HG03045 (cell line): Measurements from ENCODE around the gene GUCA1C.

Experiments used
- ATAC-seq: cut with Tn5 transposase; IDR thresholded peaks from one replicate; pipeline ENCODE4 v1.9.1; 2021; ENCODE audit warnings: mild to moderate bottlenecking, moderate library complexity; ENCODE audit not compliant: unreplicated experiment

GUCA1C gene

GRCh38 chr3:108914774-108915641 lies 38.7 kb downstream of the GUCA1C start:
- ATAC-seq, result peak; percentile 91

- ATAC-seq, result no peak
Measured at GRCh38 chr3:108909799-108910198, 43.9 kb downstream of the GUCA1C start.

DNA sequence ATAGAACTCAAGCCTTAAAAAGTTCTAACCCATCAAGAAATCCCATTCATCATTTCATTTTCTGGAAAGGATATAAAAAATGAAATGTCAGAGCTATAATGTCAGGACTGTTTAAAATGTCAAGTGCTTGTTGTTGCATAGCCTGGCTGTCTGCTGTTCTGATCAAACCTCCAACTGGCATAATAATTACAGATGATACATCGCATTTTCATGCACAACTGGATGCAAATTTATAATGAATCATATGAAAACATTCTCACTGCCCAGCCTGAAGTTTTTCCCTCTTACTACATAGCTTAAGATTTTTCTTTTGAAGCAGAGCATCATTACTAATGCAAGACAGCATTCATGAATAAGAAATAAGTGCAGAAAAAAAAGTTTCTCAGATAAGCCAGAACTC lies 46.5 kb downstream of the GUCA1C start:
- no peak for ATAC-seq

DNA sequence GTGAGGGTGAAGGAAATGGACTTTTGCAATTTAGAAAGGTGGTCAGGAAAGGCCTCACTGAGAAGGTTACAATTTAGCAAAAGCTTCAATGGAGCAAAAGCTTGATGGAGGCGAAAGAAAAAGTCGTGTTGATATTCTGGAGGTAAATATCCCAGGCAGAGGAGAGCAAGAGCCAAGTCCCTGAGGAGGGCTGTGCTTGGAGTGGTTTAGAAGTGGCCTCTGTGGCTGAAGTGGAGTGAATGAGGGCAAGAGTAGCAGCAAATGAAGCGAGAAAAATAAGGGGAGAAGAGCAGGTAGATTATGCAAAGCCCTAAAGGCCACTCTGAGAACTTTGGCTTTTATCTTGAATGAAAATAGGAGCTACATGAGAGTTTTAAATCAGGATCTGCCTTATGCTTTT lies 54.1 kb downstream of the GUCA1C start:
- ATAC-seq, result no peak

DNA sequence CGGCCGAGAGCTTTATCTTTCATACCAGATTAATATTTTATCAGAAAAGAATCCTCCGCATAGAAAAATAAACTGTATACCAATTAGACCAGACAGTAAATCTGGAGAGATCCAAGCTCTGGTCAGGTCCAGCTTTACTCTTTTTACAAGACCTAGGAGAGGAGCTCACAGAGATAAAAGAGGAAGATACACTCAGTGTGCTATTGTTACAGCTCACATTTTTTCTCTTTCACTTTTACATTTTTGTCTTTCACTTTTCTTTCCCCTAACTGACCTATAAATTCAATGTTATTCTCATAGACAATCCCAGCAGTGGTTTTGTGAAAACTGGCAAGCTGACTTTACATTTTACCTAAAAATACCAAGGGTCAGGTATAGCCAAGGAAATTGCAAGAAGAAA lies 55.8 kb downstream of the GUCA1C start:
- no peak for ATAC-seq

DNA sequence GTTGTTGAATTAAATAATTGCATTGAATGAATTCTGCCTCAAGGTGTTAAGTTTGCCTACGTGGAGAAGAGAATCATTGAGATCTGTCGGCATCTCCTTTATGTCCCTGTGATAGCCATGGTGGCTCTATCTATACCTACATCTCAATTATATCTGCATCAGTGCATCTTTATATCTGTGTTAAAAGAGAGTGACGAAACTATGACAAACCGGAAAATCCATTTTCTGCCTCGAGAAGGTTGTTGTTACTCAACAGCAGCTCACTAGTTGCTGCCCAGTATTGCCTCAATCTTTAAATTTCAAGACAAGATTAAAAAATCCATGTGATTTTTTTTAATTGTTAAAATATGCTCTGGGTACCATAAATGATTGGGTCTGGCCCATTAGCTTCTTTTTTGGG lies 58.7 kb downstream of the GUCA1C start:
- no peak for ATAC-seq

DNA sequence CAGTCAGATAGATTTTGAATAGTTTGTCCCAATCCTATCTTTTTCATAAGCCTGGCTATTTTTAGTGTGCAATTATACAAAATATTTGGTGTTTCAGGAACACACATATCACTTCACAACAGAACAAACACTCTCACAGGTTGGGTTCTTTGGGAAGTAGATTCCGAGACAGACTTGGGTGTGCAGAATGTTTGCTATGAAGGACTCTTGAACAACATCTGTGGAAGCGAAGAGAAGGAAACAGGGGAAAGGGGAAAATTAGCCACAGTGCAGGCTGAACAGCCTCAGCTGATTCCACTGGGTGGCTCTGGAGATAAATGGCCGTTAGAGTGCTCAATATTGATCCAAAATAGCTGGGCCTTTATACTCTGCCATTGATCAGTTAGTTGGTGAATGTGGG lies 61.8 kb downstream of the GUCA1C start:
- no peak for ATAC-seq

GRCh38 chr3:108887777-108888176 lies 65.9 kb downstream of the GUCA1C start:
- no peak for ATAC-seq

- ATAC-seq, result no peak
Measured at GRCh38 chr3:108887121-108887520, 66.6 kb downstream of the GUCA1C start.

DNA sequence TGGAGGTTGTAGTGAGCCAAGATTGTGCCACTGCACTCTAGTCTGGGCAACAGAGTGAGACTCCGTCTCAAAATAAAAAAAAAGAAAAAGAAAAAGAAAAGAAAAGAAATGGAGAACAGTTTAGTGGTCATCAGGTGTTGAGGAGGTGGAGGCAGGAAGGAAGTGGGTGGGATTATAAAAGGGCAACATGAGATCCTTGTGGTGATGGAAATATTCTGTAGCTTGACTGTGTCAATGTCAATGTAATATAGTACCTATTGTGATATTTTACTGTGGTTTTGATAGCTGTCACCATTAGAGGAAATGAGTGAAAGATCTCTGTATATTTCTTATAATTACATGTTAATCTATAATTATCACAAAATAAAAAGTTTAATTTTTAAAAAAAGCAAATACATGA lies 70.3 kb downstream of the GUCA1C start:
- ATAC-seq, result no peak

- no peak for ATAC-seq
Measured at GRCh38 chr3:108882762-108883161, 70.9 kb downstream of the GUCA1C start.

- ATAC-seq, result no peak
Measured at GRCh38 chr3:108879915-108880314, 73.8 kb downstream of the GUCA1C start.

DNA sequence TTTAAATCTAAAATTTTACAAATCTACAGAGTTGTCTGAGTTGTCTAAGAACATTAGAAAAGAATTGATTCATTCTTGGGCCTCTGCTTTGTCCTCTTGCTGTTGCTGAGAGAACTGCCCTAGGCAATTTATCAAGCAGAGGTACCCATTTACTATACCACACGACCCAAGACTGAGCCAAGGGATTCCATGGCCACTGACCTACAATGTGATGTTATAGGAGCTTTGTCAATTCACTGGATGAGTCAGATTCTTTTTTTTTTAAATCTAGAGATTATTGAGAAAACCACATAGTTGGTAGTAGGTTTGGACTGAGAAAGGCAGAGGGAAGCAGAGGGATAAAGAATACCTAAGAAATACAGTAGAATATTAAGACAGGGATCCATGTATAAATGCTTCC lies 75.8 kb downstream of the GUCA1C start:
- ATAC-seq, result no peak

- ATAC-seq, result no peak
Measured at GRCh38 chr3:108863799-108864135, 89.9 kb downstream of the GUCA1C start.

DNA sequence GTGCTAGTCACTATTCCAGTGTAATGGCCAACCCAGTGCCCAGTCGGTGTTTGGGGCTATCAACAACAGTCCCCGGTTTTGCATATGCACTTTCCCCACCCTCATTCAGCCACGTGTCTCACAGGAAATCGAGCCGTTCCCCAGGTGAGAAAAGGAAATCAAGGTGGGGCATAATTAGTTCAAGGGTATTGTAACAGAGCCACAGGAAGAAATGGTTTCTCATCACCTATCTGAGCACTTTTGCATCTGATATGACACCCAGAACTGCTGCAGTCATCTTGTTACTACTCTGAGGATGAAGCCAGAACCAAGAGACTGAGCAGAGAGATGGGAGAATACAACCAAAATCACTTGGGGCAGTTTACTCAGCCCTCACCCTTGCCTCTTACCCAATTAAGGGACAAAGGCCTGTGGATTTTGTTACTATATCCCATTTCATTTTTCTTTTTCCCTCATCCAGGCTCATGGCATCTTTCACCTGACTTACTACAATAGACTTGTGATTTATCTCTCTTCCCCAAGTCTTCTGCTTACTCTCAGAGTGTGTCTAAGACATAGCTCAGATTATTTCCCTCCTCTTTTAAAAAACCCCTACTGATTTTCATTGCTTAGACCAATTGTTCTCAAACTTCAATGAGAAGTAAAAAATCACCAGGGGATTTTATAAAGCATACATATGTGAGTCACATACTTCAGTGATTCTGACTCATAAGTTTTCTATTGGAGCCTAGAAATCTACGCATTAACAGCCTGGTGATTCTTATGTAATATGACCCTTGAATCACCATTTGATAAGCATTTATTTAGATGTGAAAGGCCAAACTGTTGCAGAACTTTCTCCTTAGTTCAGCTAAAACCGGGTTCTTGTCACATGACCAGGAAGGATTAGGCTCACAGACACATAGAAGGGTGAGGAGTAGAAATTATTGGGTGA lies 90.5 kb downstream of the GUCA1C start:
- ATAC-seq, result no peak

- no peak for ATAC-seq
Measured at GRCh38 chr3:108861401-108861800, 92.3 kb downstream of the GUCA1C start.
